H9 (cell line): ENCODE measurements around the gene IFI44L. TPM values are rescaled to one million over a fixed set of nuclear protein-coding genes. Genes with fewer than 3 reads are reported as not detected.

ENCODE experiments used
- DNase-seq: peaks from one replicate; pipeline ENCODE4 v3.0.0-alpha.2; 2017
- H2AFZ ChIP-seq: one replicate; pipeline ENCODE4 v1.6.1; 2013; ENCODE audit warnings: mild to moderate bottlenecking, low read length, control low read depth, moderate library complexity
- H2AK5ac ChIP-seq: 2 replicates; pipeline ENCODE4 v1.6.1; 2013; ENCODE audit warnings: low read length, control low read depth, mixed read lengths; ENCODE audit not compliant: insufficient read length
- H2BK120ac ChIP-seq: one replicate; pipeline ENCODE4 v1.6.1; 2013; ENCODE audit warnings: low read depth, mild to moderate bottlenecking, low read length, control low read depth, inconsistent platforms; ENCODE audit not compliant: poor library complexity, severe bottlenecking
- H2BK12ac ChIP-seq: 2 replicates; pipeline ENCODE4 v1.6.1; 2013; ENCODE audit warnings: low read length, control low read depth, mixed read lengths, low read depth; ENCODE audit not compliant: insufficient read length
- H2BK15ac ChIP-seq: 2 replicates; pipeline ENCODE4 v1.6.1; 2013; ENCODE audit warnings: low read depth, low read length, control low read depth
- H2BK20ac ChIP-seq: one replicate; pipeline ENCODE4 v1.6.1; 2013; ENCODE audit warnings: low read depth, mild to moderate bottlenecking, low read length, control low read depth, inconsistent platforms; ENCODE audit not compliant: poor library complexity, severe bottlenecking
- H2BK5ac ChIP-seq: 2 replicates; pipeline ENCODE4 v1.6.1; 2013; ENCODE audit warnings: low read length, control low read depth, mixed read lengths; ENCODE audit not compliant: insufficient read length
- H3K14ac ChIP-seq: 2 replicates; pipeline ENCODE4 v1.6.1; 2013; ENCODE audit warnings: low read length, control low read depth; ENCODE audit not compliant: insufficient read depth
- H3K18ac ChIP-seq: 2 replicates; pipeline ENCODE4 v1.6.1; 2013; ENCODE audit warnings: low read depth, mild to moderate bottlenecking, mixed read lengths, low read length, control low read depth; ENCODE audit not compliant: insufficient read length
- H3K23ac ChIP-seq: 2 replicates; pipeline ENCODE4 v1.6.1; 2013; ENCODE audit warnings: low read length, control low read depth, mixed read lengths, low read depth; ENCODE audit not compliant: insufficient read length
- H3K23me2 ChIP-seq: 2 replicates; pipeline ENCODE4 v1.6.1; 2013; ENCODE audit warnings: low read depth, mild to moderate bottlenecking, mixed read lengths, low read length, control low read depth; ENCODE audit not compliant: insufficient read length, poor library complexity, severe bottlenecking
- H3K27ac ChIP-seq: 2 replicates; pipeline ENCODE4 v1.5.1; 2013; ENCODE audit warnings: low read length, control low read depth, mixed read lengths, low read depth; ENCODE audit not compliant: insufficient read length
- H3K27me3 ChIP-seq: 2 replicates; pipeline ENCODE4 v1.6.1; 2013; ENCODE audit warnings: low read length, control low read depth, inconsistent platforms; ENCODE audit not compliant: insufficient read depth
- H3K4ac ChIP-seq: 2 replicates; pipeline ENCODE4 v1.6.1; 2013; ENCODE audit warnings: low read depth, mild to moderate bottlenecking, control low read depth, inconsistent platforms, low read length, moderate library complexity
- H3K4me1 ChIP-seq: 2 replicates; pipeline ENCODE4 v1.6.1; 2013; ENCODE audit warnings: low read length, control low read depth, inconsistent platforms; ENCODE audit not compliant: insufficient read depth
- H3K4me2 ChIP-seq: 2 replicates; pipeline ENCODE4 v1.6.1; 2013; ENCODE audit warnings: low read length, control low read depth, mixed read lengths; ENCODE audit not compliant: insufficient read length, insufficient read depth
- H3K56ac ChIP-seq: 2 replicates; pipeline ENCODE4 v1.6.1; 2013; ENCODE audit warnings: low read depth, mild to moderate bottlenecking, mixed read lengths, low read length, control low read depth; ENCODE audit not compliant: insufficient read length
- H3K79me1 ChIP-seq: 2 replicates; pipeline ENCODE4 v1.6.1; 2013; ENCODE audit warnings: low read depth, mild to moderate bottlenecking, moderate library complexity, low read length, control low read depth, inconsistent platforms; ENCODE audit not compliant: insufficient read depth, poor library complexity, severe bottlenecking
- H3K79me2 ChIP-seq: 2 replicates; pipeline ENCODE4 v1.6.1; 2013; ENCODE audit warnings: low read length, control low read depth, inconsistent platforms; ENCODE audit not compliant: insufficient read depth
- H3K9ac ChIP-seq: 2 replicates; pipeline ENCODE4 v1.6.1; 2013; ENCODE audit warnings: low read length, control low read depth, mixed read lengths; ENCODE audit not compliant: insufficient read length; ENCODE audit errors: extremely low read depth
- H3K9me3 ChIP-seq: one replicate; pipeline ENCODE4 v1.6.1; 2013; ENCODE audit warnings: low read depth, low read length, inconsistent platforms; ENCODE audit not compliant: control insufficient read depth
- H3T11ph ChIP-seq: one replicate; pipeline ENCODE4 v1.6.1; 2013; ENCODE audit warnings: mild to moderate bottlenecking, low read length, control low read depth, inconsistent platforms
- H4K20me1 ChIP-seq: one replicate; pipeline ENCODE4 v1.6.1; 2013; ENCODE audit not compliant: control insufficient read depth, insufficient read length, insufficient read depth
- H4K5ac ChIP-seq: 2 replicates; pipeline ENCODE4 v1.6.1; 2013; ENCODE audit warnings: low read depth, mild to moderate bottlenecking, mixed read lengths, low read length, control low read depth; ENCODE audit not compliant: insufficient read length
- H4K8ac ChIP-seq: replicated peaks from 2 replicates; pipeline ENCODE4 v1.6.1; 2013; ENCODE audit warnings: low read length, control low read depth, mixed read lengths, low read depth; ENCODE audit not compliant: insufficient read length
- H4K91ac ChIP-seq: 2 replicates; pipeline ENCODE4 v1.6.1; 2013; ENCODE audit warnings: low read depth, mild to moderate bottlenecking, moderate library complexity, mixed read lengths, low read length, control low read depth; ENCODE audit not compliant: insufficient read length
- H3K27ac Mint-ChIP-seq, 3 experiments: 2 replicates in 2 of 3; 3 replicates in 1 of 3; pipeline ENCODE4 v1.8.0; 2020 to 2021; ENCODE audit warnings: mixed read lengths in 3 of 3, mild to moderate bottlenecking in 1 of 3, moderate library complexity in 1 of 3
- H3K27me3 Mint-ChIP-seq: 2 replicates; pipeline ENCODE4 v1.8.0; 2021; ENCODE audit warnings: low read depth, mild to moderate bottlenecking, moderate library complexity, mixed read lengths
- H3K36me3 Mint-ChIP-seq, 3 experiments: 2 replicates in 2 of 3; 3 replicates in 1 of 3; pipeline ENCODE4 v1.8.0; 2020 to 2021; ENCODE audit warnings: low read depth in 3 of 3, mixed read lengths in 3 of 3; ENCODE audit not compliant: insufficient read depth in 1 of 3
- H3K4me1 Mint-ChIP-seq, 2 experiments: 2 replicates each; pipeline ENCODE4 v1.8.0; 2020; ENCODE audit warnings: mixed read lengths in 2 of 2
- H3K4me3 Mint-ChIP-seq, 2 experiments: 2 replicates in 1 of 2; 3 replicates in 1 of 2; pipeline ENCODE4 v1.8.0; 2020 to 2021; ENCODE audit warnings: mild to moderate bottlenecking in 2 of 2, mixed read lengths in 2 of 2, moderate library complexity in 1 of 2
- H3K9me3 Mint-ChIP-seq, 2 experiments: 2 replicates in 1 of 2; 3 replicates in 1 of 2; pipeline ENCODE4 v1.8.0; 2020; ENCODE audit warnings: mild to moderate bottlenecking in 2 of 2, mixed read lengths in 2 of 2, moderate library complexity in 1 of 2
- WGBS: extraction: QIAGEN DNeasy Blood & Tissue Kit; methylation state at CpG from one replicate; pipeline ENCODE4 v1.1.7; 2013; ENCODE audit warnings: missing lambda C conversion rate, low lambda C conversion rate, mixed read lengths; ENCODE audit not compliant: insufficient read length; ENCODE audit errors: extremely low coverage; 5-methylcytosine and 5-hydroxymethylcytosine counted together
- total RNA-seq: library from RNA; stranded (reverse); gene quantifications from 2 replicates; pipeline ENCODE4 v1.2.1, GENCODE V29; 2021
- TF ChIP-seq, protein P1 (sequence below): fragments of 200-600 bp; sonication (generic); conservative IDR thresholded peaks from 3 replicates; pipeline ENCODE4 v1.8.0; 2021; ENCODE audit warnings: antibody characterized with exemption, mild to moderate bottlenecking

Gene IFI44L
- total RNA-seq, 1 experiment from 2014 or later = not detected

DNA sequence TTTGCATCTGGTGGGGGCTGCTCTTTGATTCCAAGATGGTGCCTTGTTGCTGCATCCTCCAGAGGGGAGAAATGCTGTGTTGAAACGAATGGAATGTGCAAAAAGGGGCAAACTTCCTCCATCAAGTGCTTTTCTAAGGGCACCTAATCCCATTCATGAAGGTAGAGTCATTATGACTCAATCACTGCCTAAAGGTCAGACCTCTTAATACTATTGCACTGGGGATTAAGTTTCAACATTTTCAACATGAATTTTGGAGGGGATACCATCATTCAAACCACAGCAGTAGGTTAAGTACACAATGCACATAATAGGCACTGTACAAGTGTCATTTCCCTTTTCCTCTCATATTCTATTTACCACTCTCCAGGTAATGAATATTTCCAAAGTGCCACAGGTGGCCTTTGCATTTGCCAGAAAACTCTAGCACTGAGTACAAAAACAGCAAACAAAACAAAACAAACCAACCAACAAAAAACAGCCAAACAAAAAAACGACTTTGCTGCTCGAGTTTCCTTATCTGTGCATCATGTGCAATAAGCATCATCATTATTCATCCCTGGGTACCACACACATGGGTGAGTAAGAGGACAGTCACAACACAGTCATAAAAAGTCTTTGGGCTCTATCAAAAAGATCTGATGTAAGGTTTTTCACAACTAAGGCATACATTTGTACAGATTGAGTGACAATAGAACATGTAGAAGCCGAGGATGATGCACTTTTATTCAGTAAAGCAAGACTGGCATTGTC lies 71.9 kb downstream of the IFI44L start:
- Histone ChIP-seq H3K79me1 (no peaks in the 10 kb centered on the region), H3K27me3 (no peaks in the 10 kb centered on the region; the same call in 1 of the 2 replicates), H3K9me3 (no peaks in the 10 kb centered on the region), H3K14ac (no peak overlapping the region), H4K8ac (no peak overlapping the region), H3K56ac (no peak overlapping the region), H3K23me2 (no peaks in the 10 kb centered on the region), H3K23ac (no peak overlapping the region), H2BK15ac (no peak overlapping the region), H3K18ac (no peak overlapping the region), H3K4me2 (no peak overlapping the region), H2BK12ac (no peak overlapping the region), H3T11ph (no peak overlapping the region), H3K4me1 (no peaks in the 10 kb centered on the region), H2BK120ac (no peak overlapping the region), H4K20me1 (no peaks in the 10 kb centered on the region), H2AK5ac (no peak overlapping the region), H3K79me2 (no peaks in the 10 kb centered on the region), H4K91ac (no peak overlapping the region), H3K9ac (no peak overlapping the region), H3K4ac (no peak overlapping the region), H3K27ac (no peak overlapping the region), H2BK20ac (no peak overlapping the region), H2BK5ac (no peak overlapping the region), H2AFZ (no peak overlapping the region), H4K5ac (no peak overlapping the region)
- peaks cover 0 to 11% (median 3%) of the 10 kb centered on the region in 3 experiments; a peak in 3 of 7 replicates for H3K36me3 Mint-ChIP-seq
- H3K27ac Mint-ChIP-seq = no peak overlapping the region
- DNase-seq = no peak
- WGBS = no CpG with 5 or more reads among the region's 4 CpGs
- H3K27me3 Mint-ChIP-seq = no peaks in the 10 kb centered on the region
- H3K4me3 Mint-ChIP-seq = no peak overlapping the region
- TF ChIP-seq, protein P1, sequence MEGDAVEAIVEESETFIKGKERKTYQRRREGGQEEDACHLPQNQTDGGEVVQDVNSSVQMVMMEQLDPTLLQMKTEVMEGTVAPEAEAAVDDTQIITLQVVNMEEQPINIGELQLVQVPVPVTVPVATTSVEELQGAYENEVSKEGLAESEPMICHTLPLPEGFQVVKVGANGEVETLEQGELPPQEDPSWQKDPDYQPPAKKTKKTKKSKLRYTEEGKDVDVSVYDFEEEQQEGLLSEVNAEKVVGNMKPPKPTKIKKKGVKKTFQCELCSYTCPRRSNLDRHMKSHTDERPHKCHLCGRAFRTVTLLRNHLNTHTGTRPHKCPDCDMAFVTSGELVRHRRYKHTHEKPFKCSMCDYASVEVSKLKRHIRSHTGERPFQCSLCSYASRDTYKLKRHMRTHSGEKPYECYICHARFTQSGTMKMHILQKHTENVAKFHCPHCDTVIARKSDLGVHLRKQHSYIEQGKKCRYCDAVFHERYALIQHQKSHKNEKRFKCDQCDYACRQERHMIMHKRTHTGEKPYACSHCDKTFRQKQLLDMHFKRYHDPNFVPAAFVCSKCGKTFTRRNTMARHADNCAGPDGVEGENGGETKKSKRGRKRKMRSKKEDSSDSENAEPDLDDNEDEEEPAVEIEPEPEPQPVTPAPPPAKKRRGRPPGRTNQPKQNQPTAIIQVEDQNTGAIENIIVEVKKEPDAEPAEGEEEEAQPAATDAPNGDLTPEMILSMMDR = no peak
- H3K4me1 Mint-ChIP-seq = no peaks in the 10 kb centered on the region
- peaks cover 4 to 10% of the 10 kb centered on the region in 2 experiments; a peak in 3 of 5 replicates for H3K9me3 Mint-ChIP-seq

Other genes starting within 250 kb of the IFI44L start
- gene PTGFR, start 129.5 kb upstream of the IFI44L start, total RNA-seq = not detected in 2 replicates
- gene IFI44, start 29.4 kb downstream of the IFI44L start, total RNA-seq = not detected in 2 replicates